Measurements from ENCODE around the gene CRYAA. TPM values are rescaled to one million over a fixed set of nuclear protein-coding genes. Genes with fewer than 3 reads are reported as not detected.

The CRYAA gene
- total RNA-seq, 1 experiment from 2014 or later = not detected

- ChIA-PET POLR2A (no interaction called here), RAD21 (ENCODE audit: low non-redundant PET in 1 of 2, low total read pairs in 2 of 2, uncharacterized antibody in 2 of 2, unreplicated experiment in 2 of 2) (no interaction called here), CTCF (no interaction called here)
- H3K27ac ChIP-seq (ENCODE audit: low read depth, low read length) = no peak overlapping the region
- peaks cover 4 to 6% of the 10 kb centered on the region in 2 experiments; a peak in 3 of 4 replicates for H3K9me3 ChIP-seq (ENCODE audit: control insufficient read depth in 1 of 2, insufficient read depth in 1 of 2, low read depth in 1 of 2, low read length in 2 of 2)
- H3K27me3 ChIP-seq (ENCODE audit: insufficient read depth, low read length) = 0 out of 2 replicates have a peak, but pooled peaks cover 2% of the 10 kb centered on the region
- no peaks in the 10 kb centered on the region for H3K4me1 ChIP-seq (ENCODE audit: control insufficient read depth in 1 of 2, insufficient read depth in 2 of 2, low read length in 2 of 2)
- no peak overlapping the region for H2AFZ ChIP-seq (ENCODE audit: low read depth, low read length, poor library complexity, severe bottlenecking)
- H3K9me2 ChIP-seq (ENCODE audit: insufficient read depth) = no peaks in the 10 kb centered on the region
- no peaks in the 10 kb centered on the region for H4K20me1 ChIP-seq (ENCODE audit: insufficient read depth)
- H3K36me3 ChIP-seq (ENCODE audit: control insufficient read depth in 1 of 2, insufficient read depth in 2 of 2, low read length in 2 of 2) = no peaks in the 10 kb centered on the region
- H3K4me2 ChIP-seq (ENCODE audit: low read length) = no peak overlapping the region
- TF ChIP-seq ZNF274 (IDR thresholded peaks at IDR 0.05; ENCODE audit: low read depth, low read length) (no peak), YY1 (IDR thresholded peaks at IDR 0.05; ENCODE audit: extremely low read depth, insufficient replicate concordance, low read depth, low read length) (no peak), ATF3 (IDR thresholded peaks at IDR 0.05) (no peak), EZH2 (IDR thresholded peaks at IDR 0.05) (no peak), SIN3A (IDR thresholded peaks at IDR 0.05; ENCODE audit: low read depth) (no peak), POLR2A (IDR thresholded peaks at IDR 0.05; ENCODE audit: borderline replicate concordance, extremely low read depth, insufficient read depth, insufficient read length) (no peak), MAX (IDR thresholded peaks at IDR 0.05) (no peak), ELF1 (IDR thresholded peaks at IDR 0.05; ENCODE audit: borderline replicate concordance, low read depth) (no peak)
- H3K4me3 ChIP-seq (replicated peaks in 1 of 2; ENCODE audit: low read depth in 1 of 2, low read length in 2 of 2) = no peak overlapping the region
- H3K79me2 ChIP-seq (ENCODE audit: insufficient read depth, low read length) = no peaks in the 10 kb centered on the region
- H3K9ac ChIP-seq (ENCODE audit: low read length) = no peak overlapping the region
- no peak for ATAC-seq
- no TSS peak for BruUV-seq (replicated peaks)
- DNase-seq (ENCODE audit: low read depth, low spot score) = no peak
- intact Hi-C loops (cut with micrococcal nuclease) = no loop called here
These were observed 34.8 kb downstream of the CRYAA start for GRCh38 chr21:43203591-43203990.

GRCh38 chr21:43204638-43205037, 35.8 kb downstream of the CRYAA start:
- no peaks in the 10 kb centered on the region for H3K36me3 ChIP-seq (ENCODE audit: control insufficient read depth in 1 of 2, insufficient read depth in 2 of 2, low read length in 2 of 2)
- ChIA-PET POLR2A (no interaction called here), RAD21 (ENCODE audit: low non-redundant PET in 1 of 2, low total read pairs in 2 of 2, uncharacterized antibody in 2 of 2, unreplicated experiment in 2 of 2) (no interaction called here)
- TF ChIP-seq CBX3 (IDR thresholded peaks at IDR 0.05; ENCODE audit: low read depth) = no peak
- no peak for TF ChIP-seq POLR2AphosphoS5 (IDR thresholded peaks at IDR 0.05; ENCODE audit: low read depth, low read length)
- no peak for TF ChIP-seq SP1 (IDR thresholded peaks at IDR 0.05; ENCODE audit: low read depth)
- TF ChIP-seq REST (IDR thresholded peaks at IDR 0.05; ENCODE audit: low read depth) = no peak
- TF ChIP-seq YY1 (IDR thresholded peaks at IDR 0.05; ENCODE audit: extremely low read depth, insufficient replicate concordance, low read depth, low read length) = no peak
- TF ChIP-seq JUND (IDR thresholded peaks at IDR 0.05) = no peak
- no peak for TF ChIP-seq CTCF (IDR thresholded peaks at IDR 0.05 in 2 of 3, conservative IDR thresholded peaks at IDR 0.05 in 1 of 3; ENCODE audit: borderline replicate concordance in 1 of 3, insufficient read depth in 1 of 3, low read depth in 2 of 3, low read length in 2 of 3)
- TF ChIP-seq EGR1 (IDR thresholded peaks at IDR 0.05; ENCODE audit: low read depth) = no peak
- TF ChIP-seq EZH2 (IDR thresholded peaks at IDR 0.05) = no peak
- TF ChIP-seq FOSL1 (IDR thresholded peaks at IDR 0.05; ENCODE audit: low read depth) = no peak
- TF ChIP-seq TCF7L2 (IDR thresholded peaks at IDR 0.05; ENCODE audit: borderline replicate concordance, extremely low read depth, insufficient read depth, insufficient read length) = no peak

More at GRCh38 chr21:43204638-43205037, 35.8 kb downstream of the CRYAA start:
- CTCF ChIA-PET = no interaction called here
- peaks cover 4 to 6% of the 10 kb centered on the region in 2 experiments; a peak in 2 of 4 replicates for H3K9me3 ChIP-seq (ENCODE audit: control insufficient read depth in 1 of 2, insufficient read depth in 1 of 2, low read depth in 1 of 2, low read length in 2 of 2)
- no peak for DNase-seq (ENCODE audit: low read depth, low spot score)
- H2AFZ ChIP-seq (ENCODE audit: low read depth, low read length, poor library complexity, severe bottlenecking) = no peak overlapping the region
- H3K9ac ChIP-seq (ENCODE audit: low read length) = no peak overlapping the region
- intact Hi-C loops (cut with micrococcal nuclease) = no loop called here
- no peak overlapping the region for H3K27ac ChIP-seq (ENCODE audit: low read depth, low read length)
- H3K79me2 ChIP-seq (ENCODE audit: insufficient read depth, low read length) = no peaks in the 10 kb centered on the region
- no peaks in the 10 kb centered on the region for H4K20me1 ChIP-seq (ENCODE audit: insufficient read depth)
- no peak for ATAC-seq
- H3K27me3 ChIP-seq (ENCODE audit: insufficient read depth, low read length) = 0 out of 2 replicates have a peak, but pooled peaks cover 2% of the 10 kb centered on the region
- H3K4me1 ChIP-seq (ENCODE audit: control insufficient read depth in 1 of 2, insufficient read depth in 2 of 2, low read length in 2 of 2) = no peaks in the 10 kb centered on the region
- no TSS peak for BruUV-seq (replicated peaks)
- H3K9me2 ChIP-seq (ENCODE audit: insufficient read depth) = no peaks in the 10 kb centered on the region
- no peak overlapping the region for H3K4me3 ChIP-seq (replicated peaks in 1 of 2; ENCODE audit: low read depth in 1 of 2, low read length in 2 of 2)
- no peak overlapping the region for H3K4me2 ChIP-seq (ENCODE audit: low read length)
